Activated T-helper 17 cell treated with anti-CD3 and anti-CD28 coated beads, Interleukin-2, amount 50 U/mL, for 72 hours (primary cell): ENCODE measurements around the gene RANBP17. TPM values are rescaled to one million over a fixed set of nuclear protein-coding genes. Genes with fewer than 3 reads are reported as not detected.
A peak's percentile ranks its signal among the peaks of the same experiment; 100 is the strongest.

Experiments
- ATAC-seq: fragments of 150-1000 bp; cut with Tn5 transposase; replicated peaks from 2 replicates; pipeline ENCODE4 v1.10.0; 2021; ENCODE audit warnings: mild to moderate bottlenecking, moderate library complexity
- H3K27ac Mint-ChIP-seq: one replicate; pipeline ENCODE4 v1.8.0; 2022; ENCODE audit warnings: mixed read lengths
- H3K27me3 Mint-ChIP-seq: one replicate; pipeline ENCODE4 v1.8.0; 2022; ENCODE audit warnings: mixed read lengths
- H3K36me3 Mint-ChIP-seq: one replicate; pipeline ENCODE4 v1.8.0; 2022; ENCODE audit warnings: low read depth, mild to moderate bottlenecking, mixed read lengths
- H3K4me1 Mint-ChIP-seq: one replicate; pipeline ENCODE4 v1.8.0; 2022; ENCODE audit warnings: mixed read lengths
- H3K4me3 Mint-ChIP-seq: one replicate; pipeline ENCODE4 v1.8.0; 2022; ENCODE audit warnings: mild to moderate bottlenecking, mixed read lengths
- H3K9me3 Mint-ChIP-seq: one replicate; pipeline ENCODE4 v1.8.0; 2022; ENCODE audit warnings: mixed read lengths
- total RNA-seq, 2 donors: library from RNA; stranded (reverse); gene quantifications; one replicate each; pipeline ENCODE4 v1.2.3, GENCODE V29; 2022

Gene RANBP17
- total RNA-seq, 2 donors from 2014 or later: not detected

GRCh38 chr5:171261904-171262303 lies 400.1 kb downstream of the RANBP17 start:
- no peak overlapping the region for H3K4me3 Mint-ChIP-seq
- no peak overlapping the region for H3K27ac Mint-ChIP-seq
- H3K36me3 Mint-ChIP-seq: no peaks in the 10 kb centered on the region
- H3K27me3 Mint-ChIP-seq: no peaks in the 10 kb centered on the region
- H3K4me1 Mint-ChIP-seq: peaks cover 7% of the 10 kb centered on the region
- no peaks in the 10 kb centered on the region for H3K9me3 Mint-ChIP-seq
- ATAC-seq: no peak

GRCh38 chr5:171263181-171263580 lies 401.4 kb downstream of the RANBP17 start:
- Mint-ChIP-seq H3K36me3 (no peaks in the 10 kb centered on the region), H3K27ac (no peak overlapping the region), H3K4me1 (peaks cover 7% of the 10 kb centered on the region), H3K27me3 (no peaks in the 10 kb centered on the region), H3K4me3 (no peak overlapping the region), H3K9me3 (no peaks in the 10 kb centered on the region)
- ATAC-seq: no peak

- no peaks in the 10 kb centered on the region for H3K9me3 Mint-ChIP-seq
- H3K4me1 Mint-ChIP-seq: peaks cover 7% of the 10 kb centered on the region
- H3K36me3 Mint-ChIP-seq: no peaks in the 10 kb centered on the region
- H3K27me3 Mint-ChIP-seq: no peaks in the 10 kb centered on the region
- ATAC-seq: peak; percentile 58
- no peak overlapping the region for H3K4me3 Mint-ChIP-seq
- no peak overlapping the region for H3K27ac Mint-ChIP-seq
Observed at GRCh38 chr5:171264843-171265242, 403.0 kb downstream of the RANBP17 start.

- H3K27me3 Mint-ChIP-seq: peaks cover 9% of the 10 kb centered on the region
- H3K4me3 Mint-ChIP-seq: no peak overlapping the region
- H3K27ac Mint-ChIP-seq: no peak overlapping the region
- no peak for ATAC-seq
- H3K36me3 Mint-ChIP-seq: no peaks in the 10 kb centered on the region
- H3K4me1 Mint-ChIP-seq: peaks cover 7% of the 10 kb centered on the region
- peaks cover 3% of the 10 kb centered on the region for H3K9me3 Mint-ChIP-seq
Observed at GRCh38 chr5:171268700-171269620, 407.1 kb downstream of the RANBP17 start.

- no peak overlapping the region for H3K27ac Mint-ChIP-seq
- H3K4me3 Mint-ChIP-seq: no peak overlapping the region
- peaks cover 9% of the 10 kb centered on the region for H3K27me3 Mint-ChIP-seq
- H3K36me3 Mint-ChIP-seq: no peaks in the 10 kb centered on the region
- no peak for ATAC-seq
- H3K9me3 Mint-ChIP-seq: peaks cover 3% of the 10 kb centered on the region
- H3K4me1 Mint-ChIP-seq: peaks cover 4% of the 10 kb centered on the region
Observed at GRCh38 chr5:171269717-171270116, 407.9 kb downstream of the RANBP17 start.

GRCh38 chr5:171270136-171270535 lies 408.3 kb downstream of the RANBP17 start:
- ATAC-seq: no peak
- H3K4me3 Mint-ChIP-seq: no peak overlapping the region
- H3K9me3 Mint-ChIP-seq: peaks cover 3% of the 10 kb centered on the region
- no peaks in the 10 kb centered on the region for H3K36me3 Mint-ChIP-seq
- H3K27me3 Mint-ChIP-seq: peaks cover 9% of the 10 kb centered on the region
- H3K27ac Mint-ChIP-seq: no peak overlapping the region
- peaks cover under 1% of the 10 kb centered on the region for H3K4me1 Mint-ChIP-seq

- Mint-ChIP-seq H3K36me3 (no peaks in the 10 kb centered on the region), H3K9me3 (peaks cover 3% of the 10 kb centered on the region), H3K4me3 (no peak overlapping the region), H3K4me1 (no peaks in the 10 kb centered on the region), H3K27ac (no peak overlapping the region), H3K27me3 (peaks cover 9% of the 10 kb centered on the region)
- no peak for ATAC-seq
Observed at GRCh38 chr5:171271798-171272197, 410.0 kb downstream of the RANBP17 start.

- H3K4me3 Mint-ChIP-seq: no peak overlapping the region
- ATAC-seq: no peak
- H3K27me3 Mint-ChIP-seq: peaks cover 9% of the 10 kb centered on the region
- H3K4me1 Mint-ChIP-seq: no peaks in the 10 kb centered on the region
- H3K9me3 Mint-ChIP-seq: peaks cover 3% of the 10 kb centered on the region
- no peaks in the 10 kb centered on the region for H3K36me3 Mint-ChIP-seq
- no peak overlapping the region for H3K27ac Mint-ChIP-seq
Observed at GRCh38 chr5:171272996-171273970, 411.5 kb downstream of the RANBP17 start.

- Mint-ChIP-seq H3K27me3 (peaks cover 14% of the 10 kb centered on the region), H3K9me3 (peaks cover 3% of the 10 kb centered on the region), H3K27ac (no peak overlapping the region), H3K4me3 (no peak overlapping the region), H3K36me3 (no peaks in the 10 kb centered on the region), H3K4me1 (no peaks in the 10 kb centered on the region)
- no peak for ATAC-seq
Observed at GRCh38 chr5:171275841-171276544, 414.2 kb downstream of the RANBP17 start.

GRCh38 chr5:171283753-171284152 lies 421.9 kb downstream of the RANBP17 start:
- Mint-ChIP-seq H3K4me1 (no peaks in the 10 kb centered on the region), H3K4me3 (no peak overlapping the region), H3K27ac (no peak overlapping the region), H3K9me3 (no peaks in the 10 kb centered on the region), H3K27me3 (peaks cover 23% of the 10 kb centered on the region), H3K36me3 (no peaks in the 10 kb centered on the region)
- ATAC-seq: no peak

GRCh38 chr5:171285465-171285864 lies 423.6 kb downstream of the RANBP17 start:
- no peak overlapping the region for H3K27ac Mint-ChIP-seq
- peaks cover 22% of the 10 kb centered on the region for H3K27me3 Mint-ChIP-seq
- no peak for ATAC-seq
- H3K4me3 Mint-ChIP-seq: no peak overlapping the region
- no peaks in the 10 kb centered on the region for H3K4me1 Mint-ChIP-seq
- H3K36me3 Mint-ChIP-seq: no peaks in the 10 kb centered on the region
- H3K9me3 Mint-ChIP-seq: no peaks in the 10 kb centered on the region

GRCh38 chr5:171288066-171288465 lies 426.2 kb downstream of the RANBP17 start:
- Mint-ChIP-seq H3K36me3 (no peaks in the 10 kb centered on the region), H3K27ac (no peak overlapping the region), H3K4me1 (no peaks in the 10 kb centered on the region), H3K27me3 (peaks cover 19% of the 10 kb centered on the region), H3K4me3 (no peak overlapping the region), H3K9me3 (no peaks in the 10 kb centered on the region)
- no peak for ATAC-seq

GRCh38 chr5:171291371-171291770 lies 429.6 kb downstream of the RANBP17 start:
- Mint-ChIP-seq H3K36me3 (no peaks in the 10 kb centered on the region), H3K4me3 (no peak overlapping the region), H3K9me3 (no peaks in the 10 kb centered on the region), H3K27me3 (peaks cover 8% of the 10 kb centered on the region), H3K27ac (no peak overlapping the region), H3K4me1 (no peaks in the 10 kb centered on the region)
- no peak for ATAC-seq

GRCh38 chr5:171295299-171295698 lies 433.5 kb downstream of the RANBP17 start:
- Mint-ChIP-seq H3K4me1 (no peaks in the 10 kb centered on the region), H3K4me3 (no peak overlapping the region), H3K27ac (no peak overlapping the region), H3K27me3 (peaks cover 4% of the 10 kb centered on the region), H3K36me3 (no peaks in the 10 kb centered on the region), H3K9me3 (no peaks in the 10 kb centered on the region)
- no peak for ATAC-seq
